ENCODE measurements around the gene ABTB1. TPM values are rescaled to one million over a fixed set of nuclear protein-coding genes. Genes with fewer than 3 reads are reported as not detected.
"Not testable (repeated sequence)": the region's sequence is repeated elsewhere in the genome, so short reads cannot be mapped to it uniquely, and the experiment has no call there.

ABTB1 gene
- total RNA-seq, 5 donors from 2014 or later (not counting 1 experiment from before 2014, with no cell fraction given): 107 to 187 (median 166) TPM

DNA sequence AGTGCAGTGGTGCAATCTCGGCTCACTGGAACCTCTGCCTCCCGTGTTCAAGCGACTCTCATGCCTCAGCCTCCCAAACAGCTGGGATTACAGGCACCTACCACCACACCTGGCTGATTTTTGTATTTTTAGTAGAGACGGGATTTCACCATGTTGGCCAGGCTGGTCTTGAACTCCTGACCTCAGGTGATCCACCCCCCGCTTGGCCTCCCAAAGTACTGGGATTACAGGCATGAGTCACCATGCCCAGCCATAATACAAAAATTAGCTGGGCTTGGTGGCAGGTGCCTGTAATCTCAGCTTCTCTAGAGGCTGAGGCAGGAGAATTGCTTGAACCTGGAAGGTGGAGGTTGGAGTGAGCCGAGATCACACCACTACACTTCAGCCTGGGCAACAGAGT lies 17.8 kb upstream of the ABTB1 start:
- WGBS (ENCODE audit: insufficient coverage): 96% methylated on average over 3 of the region's 6 CpGs
- DNase-seq; H3K36me3 Mint-ChIP-seq; H3K4me1 Mint-ChIP-seq; CTCF ChIA-PET; H3K9me3 ChIP-seq; ATAC-seq (replicated peaks in 1 of 4); H3K4me3 ChIP-seq (ENCODE audit: control insufficient read depth in 1 of 2, extremely low read depth in 1 of 2, low read length in 1 of 2); H3K4me1 ChIP-seq (ENCODE audit: control insufficient read depth in 1 of 2, extremely low read depth in 1 of 2, insufficient read depth in 2 of 2, low read length in 2 of 2); H3K27ac ChIP-seq (ENCODE audit: low read length); H3K27me3 Mint-ChIP-seq; H3K4me3 Mint-ChIP-seq; H3K9me3 Mint-ChIP-seq; POLR2A ChIA-PET; H3K27ac Mint-ChIP-seq; H3K36me3 ChIP-seq (ENCODE audit: control insufficient read depth in 2 of 2, extremely low read depth in 1 of 2, insufficient read depth in 1 of 2, low read length in 1 of 2): not testable (repeated sequence)
- peaks cover 0 to 14% of the 10 kb centered on the region in 2 experiments for H3K27me3 ChIP-seq (replicated peaks in 1 of 2; ENCODE audit: control insufficient read depth in 2 of 2, extremely low read depth in 1 of 2, insufficient read depth in 2 of 2, low read length in 1 of 2)

DNA sequence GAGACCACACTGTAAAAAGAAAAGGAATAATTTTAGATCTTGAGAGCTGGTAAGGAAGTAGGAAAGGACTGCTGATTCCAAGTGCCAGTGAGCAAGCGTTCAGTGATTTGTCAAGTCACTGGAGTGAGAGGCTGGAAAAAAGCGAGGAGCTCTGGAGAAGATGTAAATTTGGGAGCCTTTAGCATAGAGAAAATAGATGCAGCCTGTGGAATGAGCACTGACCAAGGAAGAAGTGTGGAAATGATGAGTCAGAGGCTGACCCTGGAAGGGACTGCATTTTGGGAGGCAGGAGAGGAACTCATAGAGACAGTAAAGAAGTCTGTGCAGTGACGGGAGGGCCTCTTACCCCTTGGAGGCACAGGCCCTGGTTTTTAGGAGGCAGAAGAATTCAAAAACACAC lies 17.1 kb upstream of the ABTB1 start:
- ATAC-seq (replicated peaks in 1 of 4) (no peak), DNase-seq (no peak)
- H3K4me1 Mint-ChIP-seq: no peaks in the 10 kb centered on the region
- Histone ChIP-seq H3K27ac (ENCODE audit: low read length) (no peak overlapping the region), H3K9me3 (no peaks in the 10 kb centered on the region), H3K36me3 (ENCODE audit: control insufficient read depth in 2 of 2, extremely low read depth in 1 of 2, insufficient read depth in 1 of 2, low read length in 1 of 2) (no peaks in the 10 kb centered on the region), H3K4me1 (ENCODE audit: control insufficient read depth in 1 of 2, extremely low read depth in 1 of 2, insufficient read depth in 2 of 2, low read length in 2 of 2) (no peaks in the 10 kb centered on the region), H3K4me3 (ENCODE audit: control insufficient read depth in 1 of 2, extremely low read depth in 1 of 2, low read length in 1 of 2) (no peak overlapping the region), H3K27me3 (replicated peaks in 1 of 2; ENCODE audit: control insufficient read depth in 2 of 2, extremely low read depth in 1 of 2, insufficient read depth in 2 of 2, low read length in 1 of 2) (peaks cover 0 to 18% of the 10 kb centered on the region in 2 experiments)
- 79% methylated on average over 2 of the region's 3 CpGs for WGBS (ENCODE audit: insufficient coverage)
- no peaks in the 10 kb centered on the region for H3K27me3 Mint-ChIP-seq
- no peak overlapping the region for H3K27ac Mint-ChIP-seq
- H3K9me3 Mint-ChIP-seq: no peaks in the 10 kb centered on the region
- H3K36me3 Mint-ChIP-seq: peaks cover 3% of the 10 kb centered on the region
- H3K4me3 Mint-ChIP-seq: no peak overlapping the region
- ChIA-PET POLR2A (no interaction called here), CTCF (interaction anchor here in 1 of 2 donors (0.6 to 0.7 kb wide), 2 partner anchors 9 to 35 kb away, joined by 3 to 8 read pairs; no protein-coding TSS in a partner anchor)

- H3K4me3 ChIP-seq (ENCODE audit: control insufficient read depth in 1 of 2, extremely low read depth in 1 of 2, low read length in 1 of 2): no peak overlapping the region
These were observed 15.8 kb upstream of the ABTB1 start for GRCh38 chr3:127656906-127657305.

GRCh38 chr3:127658234-127658633 lies 14.5 kb upstream of the ABTB1 start:
- POLR2A ChIA-PET: interaction anchor here in 1 of 2 donors (0.6 kb wide), 1 partner anchor 171 kb away, joined by 3 read pairs; no protein-coding TSS in a partner anchor
- no peak for DNase-seq
- H3K4me1 ChIP-seq (ENCODE audit: control insufficient read depth in 1 of 2, extremely low read depth in 1 of 2, insufficient read depth in 2 of 2, low read length in 2 of 2): no peaks in the 10 kb centered on the region
- Mint-ChIP-seq H3K9me3 (no peaks in the 10 kb centered on the region), H3K4me3 (no peak overlapping the region), H3K27ac (no peak overlapping the region), H3K4me1 (no peaks in the 10 kb centered on the region), H3K36me3 (peaks cover 3% of the 10 kb centered on the region), H3K27me3 (no peaks in the 10 kb centered on the region)
- H3K4me3 ChIP-seq (ENCODE audit: control insufficient read depth in 1 of 2, extremely low read depth in 1 of 2, low read length in 1 of 2): no peak overlapping the region
- no CpG with 5 or more reads among the region's 1 CpG for WGBS (ENCODE audit: insufficient coverage)
- no peak for ATAC-seq (replicated peaks in 1 of 4)
- no peaks in the 10 kb centered on the region for H3K9me3 ChIP-seq
- no peaks in the 10 kb centered on the region for H3K36me3 ChIP-seq (ENCODE audit: control insufficient read depth in 2 of 2, extremely low read depth in 1 of 2, insufficient read depth in 1 of 2, low read length in 1 of 2)
- H3K27ac ChIP-seq (ENCODE audit: low read length): no peak overlapping the region
- H3K27me3 ChIP-seq (replicated peaks in 1 of 2; ENCODE audit: control insufficient read depth in 2 of 2, extremely low read depth in 1 of 2, insufficient read depth in 2 of 2, low read length in 1 of 2): peaks cover 0 to 9% of the 10 kb centered on the region in 2 experiments
- CTCF ChIA-PET: interaction anchor here (0.7 kb wide), 4 partner anchors 31 to 1884 kb away, joined by 4 to 9 read pairs (median 5); no protein-coding TSS in a partner anchor

More at GRCh38 chr3:127656906-127657305, 15.8 kb upstream of the ABTB1 start:
- no peak overlapping the region for H3K27ac Mint-ChIP-seq
- ChIA-PET CTCF (interaction anchor here in 1 of 2 donors (0.6 kb wide), 1 partner anchor 57 kb away, joined by 3 read pairs; no protein-coding TSS in a partner anchor), POLR2A (interaction anchor here in 1 of 2 donors (0.6 kb wide), 1 partner anchor 122 kb away, joined by 3 read pairs; no protein-coding TSS in a partner anchor)
- no peaks in the 10 kb centered on the region for H3K27me3 Mint-ChIP-seq
- H3K4me3 Mint-ChIP-seq: no peak overlapping the region
- Histone ChIP-seq H3K36me3 (ENCODE audit: control insufficient read depth in 2 of 2, extremely low read depth in 1 of 2, insufficient read depth in 1 of 2, low read length in 1 of 2) (no peaks in the 10 kb centered on the region), H3K4me1 (ENCODE audit: control insufficient read depth in 1 of 2, extremely low read depth in 1 of 2, insufficient read depth in 2 of 2, low read length in 2 of 2) (no peaks in the 10 kb centered on the region), H3K27me3 (replicated peaks in 1 of 2; ENCODE audit: control insufficient read depth in 2 of 2, extremely low read depth in 1 of 2, insufficient read depth in 2 of 2, low read length in 1 of 2) (peaks cover 0 to 18% of the 10 kb centered on the region in 2 experiments), H3K27ac (ENCODE audit: low read length) (no peak overlapping the region), H3K9me3 (no peaks in the 10 kb centered on the region)
- no peak for ATAC-seq (replicated peaks in 1 of 4)
- H3K36me3 Mint-ChIP-seq: peaks cover 3% of the 10 kb centered on the region
- DNase-seq: no peak
- 97% methylated on average over 7 of the region's 8 CpGs for WGBS (ENCODE audit: insufficient coverage)
- no peaks in the 10 kb centered on the region for H3K4me1 Mint-ChIP-seq
- no peaks in the 10 kb centered on the region for H3K9me3 Mint-ChIP-seq

DNA sequence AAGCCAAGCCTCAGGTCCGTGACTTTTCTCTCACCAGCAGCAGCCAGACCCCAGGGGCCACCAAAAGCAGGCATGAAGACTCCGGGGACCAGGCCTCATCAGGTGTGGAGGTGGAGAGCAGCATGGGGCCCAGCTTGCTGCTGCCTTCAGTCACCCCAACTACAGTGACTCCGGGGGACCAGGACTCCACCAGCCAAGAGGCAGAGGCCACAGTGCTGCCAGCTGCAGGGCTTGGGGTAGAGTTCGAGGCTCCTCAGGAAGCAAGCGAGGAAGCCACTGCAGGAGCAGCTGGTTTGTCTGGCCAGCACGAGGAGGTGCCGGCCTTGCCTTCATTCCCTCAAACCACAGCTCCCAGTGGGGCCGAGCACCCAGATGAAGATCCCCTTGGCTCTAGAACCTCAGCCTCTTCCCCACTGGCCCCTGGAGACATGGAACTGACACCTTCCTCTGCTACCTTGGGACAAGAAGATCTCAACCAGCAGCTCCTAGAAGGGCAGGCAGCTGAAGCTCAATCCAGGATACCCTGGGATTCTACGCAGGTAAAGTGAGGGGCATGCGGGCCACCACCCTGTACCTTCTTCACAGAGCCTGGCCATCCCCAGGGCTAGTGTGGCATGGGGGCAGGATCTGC lies 12.0 kb upstream of the ABTB1 start:
- CTCF ChIA-PET: interaction anchor here in 1 of 2 donors (1.0 kb wide), 1 partner anchor 86 kb away, joined by 3 read pairs; no protein-coding TSS in a partner anchor
- no peak for DNase-seq
- H3K27ac Mint-ChIP-seq: no peak overlapping the region

DNA sequence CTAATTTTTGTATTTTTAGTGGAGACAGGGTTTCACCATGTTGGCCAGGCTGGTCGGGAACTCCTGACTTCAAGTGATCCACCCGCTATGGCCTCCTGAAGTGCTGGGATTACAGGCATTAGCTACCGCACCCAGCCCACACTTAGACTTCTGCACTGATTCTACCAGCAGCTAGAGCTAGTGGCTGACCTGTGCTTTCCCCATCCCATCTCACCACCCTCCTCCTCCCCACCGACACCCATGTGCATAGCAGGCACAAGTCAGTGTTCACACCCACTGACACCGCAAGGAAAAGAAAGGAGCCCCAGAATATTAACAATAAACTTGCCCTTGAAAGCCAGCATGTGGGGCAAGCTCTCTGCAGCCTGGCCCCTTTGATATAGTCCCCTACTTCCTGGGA lies 11.2 kb upstream of the ABTB1 start:
- Histone ChIP-seq H3K27me3 (replicated peaks in 1 of 2; ENCODE audit: control insufficient read depth in 2 of 2, extremely low read depth in 1 of 2, insufficient read depth in 2 of 2, low read length in 1 of 2) (peaks cover 0 to 9% of the 10 kb centered on the region in 2 experiments), H3K4me1 (ENCODE audit: control insufficient read depth in 1 of 2, extremely low read depth in 1 of 2, insufficient read depth in 2 of 2, low read length in 2 of 2) (no peaks in the 10 kb centered on the region), H3K27ac (ENCODE audit: low read length) (no peak overlapping the region), H3K4me3 (ENCODE audit: control insufficient read depth in 1 of 2, extremely low read depth in 1 of 2, low read length in 1 of 2) (no peak overlapping the region), H3K9me3 (no peaks in the 10 kb centered on the region), H3K36me3 (ENCODE audit: control insufficient read depth in 2 of 2, extremely low read depth in 1 of 2, insufficient read depth in 1 of 2, low read length in 1 of 2) (no peaks in the 10 kb centered on the region)
- Mint-ChIP-seq H3K27ac (no peak overlapping the region), H3K36me3 (peaks cover 3% of the 10 kb centered on the region), H3K27me3 (no peaks in the 10 kb centered on the region), H3K9me3 (no peaks in the 10 kb centered on the region), H3K4me3 (no peak overlapping the region), H3K4me1 (no peaks in the 10 kb centered on the region)
- ATAC-seq (replicated peaks in 1 of 4): no peak
- ChIA-PET CTCF (interaction anchor here in 1 of 2 donors (1.0 kb wide), 1 partner anchor 86 kb away, joined by 3 read pairs; no protein-coding TSS in a partner anchor), POLR2A (no interaction called here)
- no peak for DNase-seq
- 100% methylated on average over 5 of the region's 5 CpGs for WGBS (ENCODE audit: insufficient coverage)

More for the DNA sequence above, 12.0 kb upstream of the ABTB1 start:
- Mint-ChIP-seq H3K4me3 (no peak overlapping the region), H3K27me3 (no peaks in the 10 kb centered on the region), H3K36me3 (peaks cover 3% of the 10 kb centered on the region), H3K9me3 (no peaks in the 10 kb centered on the region), H3K4me1 (no peaks in the 10 kb centered on the region)
- H3K27me3 ChIP-seq (replicated peaks in 1 of 2; ENCODE audit: control insufficient read depth in 2 of 2, extremely low read depth in 1 of 2, insufficient read depth in 2 of 2, low read length in 1 of 2): peaks cover 0 to 9% of the 10 kb centered on the region in 2 experiments
- POLR2A ChIA-PET: no interaction called here
- H3K27ac ChIP-seq (ENCODE audit: low read length): no peak overlapping the region
- H3K36me3 ChIP-seq (ENCODE audit: control insufficient read depth in 2 of 2, extremely low read depth in 1 of 2, insufficient read depth in 1 of 2, low read length in 1 of 2): no peaks in the 10 kb centered on the region
- ATAC-seq (replicated peaks in 1 of 4): no peak
- no peaks in the 10 kb centered on the region for H3K4me1 ChIP-seq (ENCODE audit: control insufficient read depth in 1 of 2, extremely low read depth in 1 of 2, insufficient read depth in 2 of 2, low read length in 2 of 2)
- 91% methylated on average over 5 of the region's 10 CpGs for WGBS (ENCODE audit: insufficient coverage)
- no peak overlapping the region for H3K4me3 ChIP-seq (ENCODE audit: control insufficient read depth in 1 of 2, extremely low read depth in 1 of 2, low read length in 1 of 2)
- no peaks in the 10 kb centered on the region for H3K9me3 ChIP-seq

All from T-cell (primary cell).